IMR-90 (cell line): ENCODE measurements around the gene R3HDM4. TPM values are rescaled to one million over a fixed set of nuclear protein-coding genes. Genes with fewer than 3 reads are reported as not detected.

Source experiments
- ATAC-seq: fragments of 200-7000 bp; cut with Tn5 transposase; 2 replicates; pipeline ENCODE4 v1.9.1; 2020; ENCODE audit warnings: low read depth, mild to moderate bottlenecking, moderate library complexity
- BruUV-seq: library from RNA; stranded (reverse); fragments of 400-500 nt; replicated peaks from 2 replicates; lab custom pipeline; 2021; lab: Mats Ljungman, UMichigan
- CTCF ChIA-PET: fragments of 300-600 bp; formaldehyde crosslinking; extraction: SDS; loops from one replicate; lab custom pipeline; 2021; ENCODE audit warnings: antibody characterized with exemption; lab: Yijun Ruan, JAX
- POLR2A ChIA-PET: fragments of 300-600 bp; sonication (Branson Sonifier 250); formaldehyde crosslinking; loops from one replicate; lab custom pipeline; 2022; ENCODE audit warnings: antibody characterized with exemption; ENCODE audit not compliant: unreplicated experiment; lab: Charles Lee
- DNase-seq: peaks from one replicate; pipeline ENCODE4 v3.0.0; 2013
- H2AFZ ChIP-seq: replicated peaks from 2 replicates; pipeline ENCODE3; 2013; ENCODE audit warnings: low read length, mild to moderate bottlenecking; ENCODE audit not compliant: poor library complexity
- H2AK5ac ChIP-seq: 2 replicates; pipeline ENCODE4 v1.6.1; 2013; ENCODE audit warnings: low read depth, low read length, inconsistent platforms
- H2AK9ac ChIP-seq: replicated peaks from 2 replicates; pipeline ENCODE3; 2013; ENCODE audit warnings: mild to moderate bottlenecking, low read depth, low read length, moderate library complexity; ENCODE audit not compliant: poor library complexity
- H2BK120ac ChIP-seq: 2 replicates; pipeline ENCODE4 v1.6.1; 2013; ENCODE audit warnings: low read depth, low read length, inconsistent platforms
- H2BK15ac ChIP-seq: 3 replicates; pipeline ENCODE4 v1.6.1; 2013; ENCODE audit warnings: low read depth, low read length, inconsistent platforms
- H2BK20ac ChIP-seq: 2 replicates; pipeline ENCODE4 v1.6.1; 2013; ENCODE audit warnings: low read depth, mild to moderate bottlenecking, inconsistent platforms, low read length, moderate library complexity
- H2BK5ac ChIP-seq: 2 replicates; pipeline ENCODE4 v1.6.1; 2013; ENCODE audit warnings: mild to moderate bottlenecking, low read depth, low read length, inconsistent platforms; ENCODE audit not compliant: poor library complexity, severe bottlenecking
- H3K14ac ChIP-seq: replicated peaks from 2 replicates; pipeline ENCODE4 v1.6.1; 2013; ENCODE audit warnings: low read depth, low read length, inconsistent platforms
- H3K18ac ChIP-seq: 2 replicates; pipeline ENCODE4 v1.6.1; 2013; ENCODE audit warnings: low read depth, low read length, control low read depth
- H3K23ac ChIP-seq: 2 replicates; pipeline ENCODE4 v1.6.1; 2013; ENCODE audit warnings: low read depth, low read length, inconsistent platforms
- H3K27ac ChIP-seq: 2 replicates; pipeline ENCODE4 v1.5.1; 2013; ENCODE audit warnings: mild to moderate bottlenecking, control low read depth, low read length; ENCODE audit not compliant: insufficient read depth
- H3K27me3 ChIP-seq: 2 replicates; pipeline ENCODE4 v1.6.1; 2013; ENCODE audit warnings: low read length; ENCODE audit not compliant: control insufficient read depth, insufficient read depth
- H3K36me3 ChIP-seq: 2 replicates; pipeline ENCODE4 v1.6.1; 2013; ENCODE audit warnings: low read length, mixed read lengths; ENCODE audit not compliant: control insufficient read depth, insufficient read depth
- H3K4ac ChIP-seq: 2 replicates; pipeline ENCODE4 v1.6.1; 2013; ENCODE audit warnings: low read depth, low read length, inconsistent platforms
- H3K4me1 ChIP-seq: 2 replicates; pipeline ENCODE4 v1.6.1; 2013; ENCODE audit warnings: low read length, mixed read lengths; ENCODE audit not compliant: control insufficient read depth, insufficient read depth
- H3K4me2 ChIP-seq: 2 replicates; pipeline ENCODE4 v1.6.1; 2013; ENCODE audit warnings: low read depth, mild to moderate bottlenecking, control low read depth, low read length, moderate library complexity
- H3K4me3 ChIP-seq: 2 replicates; pipeline ENCODE4 v1.5.1; 2013; ENCODE audit warnings: low read depth, mild to moderate bottlenecking, control low read depth, low read length, moderate library complexity; ENCODE audit not compliant: insufficient read depth
- H3K56ac ChIP-seq: 2 replicates; pipeline ENCODE4 v1.6.1; 2013; ENCODE audit warnings: low read length, inconsistent platforms; ENCODE audit not compliant: insufficient read depth; ENCODE audit errors: extremely low read depth
- H3K79me1 ChIP-seq, 2 experiments: 2 replicates each; pipeline ENCODE4 v1.6.1; 2013; ENCODE audit warnings: low read length in 2 of 2, inconsistent platforms in 1 of 2, low read depth in 1 of 2
- H3K9ac ChIP-seq: 2 replicates; pipeline ENCODE4 v1.6.1; 2013; ENCODE audit warnings: low read depth, low read length, control low read depth
- H3K9me1 ChIP-seq: 2 replicates; pipeline ENCODE4 v1.6.1; 2013; ENCODE audit warnings: low read length, inconsistent platforms; ENCODE audit not compliant: insufficient read depth
- H3K9me3 ChIP-seq: 2 replicates; pipeline ENCODE4 v1.6.1; 2013; ENCODE audit warnings: low read length; ENCODE audit not compliant: control insufficient read depth, insufficient read depth
- H4K20me1 ChIP-seq: 2 replicates; pipeline ENCODE4 v1.6.1; 2013; ENCODE audit warnings: low read length, inconsistent platforms; ENCODE audit not compliant: insufficient read depth
- H4K5ac ChIP-seq: 2 replicates; pipeline ENCODE4 v1.6.1; 2013; ENCODE audit warnings: mild to moderate bottlenecking, low read depth, low read length, control low read depth
- H4K8ac ChIP-seq, 2 experiments: 2 replicates each; pipeline ENCODE4 v1.6.1; 2013; ENCODE audit warnings: low read depth in 2 of 2, low read length in 2 of 2, control low read depth in 1 of 2, inconsistent platforms in 1 of 2
- H4K91ac ChIP-seq: 2 replicates; pipeline ENCODE4 v1.6.1; 2013; ENCODE audit warnings: low read depth, low read length, inconsistent platforms; ENCODE audit not compliant: insufficient read depth
- BHLHE40 ChIP-seq: fragments of 150-350 bp; IDR thresholded peaks from 2 replicates; pipeline ENCODE4 v1.6.1; 2016; ENCODE audit warnings: mild to moderate bottlenecking, low read depth, low read length
- NFE2L2 ChIP-seq: fragments of 150-350 bp; IDR thresholded peaks from 2 replicates; pipeline ENCODE4 v1.6.1; 2016; ENCODE audit warnings: low read depth, mild to moderate bottlenecking, low read length
- SMC3 ChIP-seq: fragments of 150-350 bp; IDR thresholded peaks from 2 replicates; pipeline ENCODE4 v1.6.1; 2016; ENCODE audit warnings: low read depth, mild to moderate bottlenecking, antibody characterized with exemption, low read length, moderate library complexity
- USF2 ChIP-seq: fragments of 150-350 bp; IDR thresholded peaks from 2 replicates; pipeline ENCODE4 v1.6.1; 2017; ENCODE audit warnings: mild to moderate bottlenecking, antibody characterized with exemption, low read length, low read depth
- WGBS, 2 experiments: methylation state at CpG; one replicate each; pipeline versions ENCODE4 v1.1.5 to v1.1.7; 2013; ENCODE audit warnings: missing lambda C conversion rate in 2 of 2; ENCODE audit not compliant: insufficient read length in 1 of 2; ENCODE audit errors: extremely low coverage in 2 of 2; 5-methylcytosine and 5-hydroxymethylcytosine counted together
- dilution Hi-C: fragments of 300-500 bp; cut with HindIII; formaldehyde crosslinking; loops from one replicate; pipeline ENCODE4 v1.14.3; 2018; ENCODE audit warnings: low sequenced_read_pairs; ENCODE audit not compliant: unreplicated experiment
- in situ Hi-C: fragments of 300-500 bp; cut with MboI; formaldehyde crosslinking; loops from 3 replicates; pipeline ENCODE4 v1.14.3; 2019; ENCODE audit warnings: low sequenced_read_pairs, inconsistent platforms, mixed read lengths
- intact Hi-C: fragments of 100-400 bp; cut with micrococcal nuclease; formaldehyde crosslinking; loops from 2 replicates; pipeline ENCODE4 v1.10.0; 2022
- polyA plus RNA-seq, 3 experiments: library from polyadenylated mRNA; depleted of rRNA; stranded (reverse); fragments of >200 nt; gene quantifications; 2 replicates each; pipeline ENCODE4 v1.2.3, GENCODE V29; 2012; ENCODE audit warnings: low replicate concordance in 1 of 3
- total RNA-seq: library from RNA; depleted of rRNA; stranded (reverse); fragments of >200 nt; gene quantifications from 2 replicates; pipeline ENCODE4 v1.2.3, GENCODE V29; 2012
- TF ChIP-seq, protein P1 (sequence below): fragments of 150-350 bp; IDR thresholded peaks from 2 replicates; pipeline ENCODE4 v1.6.1; 2016; ENCODE audit warnings: low read depth, mild to moderate bottlenecking, low read length, moderate library complexity, borderline replicate concordance

The R3HDM4 gene
- total and polyA plus RNA-seq, 2 of the 4 experiments (the other 2 are of a cell fraction): 9.0 to 51.5 TPM

GRCh38 chr19:939922-940321 lies 26.9 kb upstream of the R3HDM4 start:
- WGBS, 2 experiments: no CpG with 5 or more reads among the region's 7 CpGs
- Histone ChIP-seq H4K91ac (no peak overlapping the region), H4K8ac (0 out of 4 replicates have a peak overlapping the region, but pooled peaks have one; percentile 22 to 60), H2AK9ac (peak overlapping the region; percentile 55), H3K27me3 (no peaks in the 10 kb centered on the region), H4K5ac (no peak overlapping the region), H3K4me3 (no peak overlapping the region), H3K23ac (peak overlapping the region; percentile 7), H3K9me1 (peaks cover 17% of the 10 kb centered on the region), H3K14ac (peak overlapping the region; percentile 63; the same call in 1 of the 2 replicates), H2BK20ac (no peak overlapping the region), H3K56ac (no peak overlapping the region), H3K79me1 (peaks cover 17 to 77% of the 10 kb centered on the region in 2 experiments), H3K36me3 (peaks cover 56% of the 10 kb centered on the region), H3K9me3 (no peaks in the 10 kb centered on the region), H3K4me1 (peaks cover 13% of the 10 kb centered on the region), H2AK5ac (peak overlapping the region; percentile 58), H3K4me2 (no peak overlapping the region), H4K20me1 (peaks cover 84% of the 10 kb centered on the region), H3K9ac (no peak overlapping the region), H2BK15ac (no peak overlapping the region; the same call in 2 of the 3 replicates), H3K27ac (no peak overlapping the region), H2BK5ac (no peak overlapping the region), H2BK120ac (peak overlapping the region; percentile 19; the same call in 1 of the 2 replicates), H3K18ac (no peak overlapping the region), H2AFZ (peak overlapping the region; percentile 43), H3K4ac (peak overlapping the region; percentile 0; the same call in 1 of the 2 replicates)
- ATAC-seq (no peak), DNase-seq (no peak)
- POLR2A ChIA-PET: no interaction called here
- CTCF ChIA-PET: no interaction called here
- BruUV-seq: no TSS peak
- TF ChIP-seq SMC3 (no peak), USF2 (no peak), NFE2L2 (no peak), BHLHE40 (no peak)
- TF ChIP-seq, protein P1, sequence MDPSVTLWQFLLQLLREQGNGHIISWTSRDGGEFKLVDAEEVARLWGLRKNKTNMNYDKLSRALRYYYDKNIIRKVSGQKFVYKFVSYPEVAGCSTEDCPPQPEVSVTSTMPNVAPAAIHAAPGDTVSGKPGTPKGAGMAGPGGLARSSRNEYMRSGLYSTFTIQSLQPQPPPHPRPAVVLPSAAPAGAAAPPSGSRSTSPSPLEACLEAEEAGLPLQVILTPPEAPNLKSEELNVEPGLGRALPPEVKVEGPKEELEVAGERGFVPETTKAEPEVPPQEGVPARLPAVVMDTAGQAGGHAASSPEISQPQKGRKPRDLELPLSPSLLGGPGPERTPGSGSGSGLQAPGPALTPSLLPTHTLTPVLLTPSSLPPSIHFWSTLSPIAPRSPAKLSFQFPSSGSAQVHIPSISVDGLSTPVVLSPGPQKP: no peak
- dilution Hi-C loops (no loop called here), intact Hi-C loops (no loop called here), in situ Hi-C loops (no loop called here)
